ENCODE data around the gene SHE. TPM values are rescaled to one million over a fixed set of nuclear protein-coding genes. Genes with fewer than 3 reads are reported as not detected.

The SHE gene
- total RNA-seq, 3 donors from 2014 or later: 6.3 to 21.3 (median 21.3) TPM

DNA sequence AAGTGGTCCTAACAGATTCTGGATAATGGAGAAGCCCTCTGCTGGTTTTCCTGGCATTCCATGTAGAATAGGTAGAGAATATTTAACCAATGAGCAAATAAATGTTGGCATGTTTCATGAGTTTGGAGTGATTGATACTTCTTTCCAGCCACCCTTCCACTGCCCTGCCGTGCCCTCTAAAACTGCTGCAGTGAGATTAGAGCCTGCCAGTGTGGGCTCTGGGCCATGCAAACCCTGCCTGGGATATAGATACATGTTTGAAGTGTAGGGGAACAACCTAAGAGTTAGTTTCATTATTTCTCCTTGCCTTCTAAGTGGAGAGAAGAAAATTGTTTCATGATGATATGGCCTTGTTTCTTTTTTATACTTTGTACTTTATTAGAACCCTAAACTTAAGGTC lies 45.8 kb upstream of the SHE start:
- Histone ChIP-seq H3K36me3 (peaks cover 24% of the 10 kb centered on the region), H3K9me3 (no peaks in the 10 kb centered on the region), H3K27ac (peak overlapping the region; percentile 20 to 48), H3K4me1 (peaks cover 0 to 6% of the 10 kb centered on the region in 2 donors), H3K27me3 (no peaks in the 10 kb centered on the region), H3K4me3 (no peak overlapping the region)
- DNase-seq (ENCODE audit: low spot score in 2 of 2): no peak
- intact Hi-C loops (cut with DNase I; ENCODE audit: low total_unique reads): loop anchor here (5.0 kb wide), 1 partner anchor 821 kb away; the partner anchor contains the start of gene INTS3
- TF ChIP-seq POLR2A (IDR thresholded peaks at IDR 0.05): no peak
- TF ChIP-seq, protein P1, sequence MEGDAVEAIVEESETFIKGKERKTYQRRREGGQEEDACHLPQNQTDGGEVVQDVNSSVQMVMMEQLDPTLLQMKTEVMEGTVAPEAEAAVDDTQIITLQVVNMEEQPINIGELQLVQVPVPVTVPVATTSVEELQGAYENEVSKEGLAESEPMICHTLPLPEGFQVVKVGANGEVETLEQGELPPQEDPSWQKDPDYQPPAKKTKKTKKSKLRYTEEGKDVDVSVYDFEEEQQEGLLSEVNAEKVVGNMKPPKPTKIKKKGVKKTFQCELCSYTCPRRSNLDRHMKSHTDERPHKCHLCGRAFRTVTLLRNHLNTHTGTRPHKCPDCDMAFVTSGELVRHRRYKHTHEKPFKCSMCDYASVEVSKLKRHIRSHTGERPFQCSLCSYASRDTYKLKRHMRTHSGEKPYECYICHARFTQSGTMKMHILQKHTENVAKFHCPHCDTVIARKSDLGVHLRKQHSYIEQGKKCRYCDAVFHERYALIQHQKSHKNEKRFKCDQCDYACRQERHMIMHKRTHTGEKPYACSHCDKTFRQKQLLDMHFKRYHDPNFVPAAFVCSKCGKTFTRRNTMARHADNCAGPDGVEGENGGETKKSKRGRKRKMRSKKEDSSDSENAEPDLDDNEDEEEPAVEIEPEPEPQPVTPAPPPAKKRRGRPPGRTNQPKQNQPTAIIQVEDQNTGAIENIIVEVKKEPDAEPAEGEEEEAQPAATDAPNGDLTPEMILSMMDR (IDR thresholded peaks at IDR 0.05): no peak
- TF ChIP-seq POLR2AphosphoS5 (IDR thresholded peaks at IDR 0.05): no peak

- no peaks in the 10 kb centered on the region for H3K9me3 ChIP-seq
- peak overlapping the region; percentile 20 to 48 for H3K27ac ChIP-seq
- peaks cover 16% of the 10 kb centered on the region for H3K36me3 ChIP-seq
- H3K4me1 ChIP-seq: peaks cover 0 to 6% of the 10 kb centered on the region in 2 donors
- intact Hi-C loops (cut with DNase I; ENCODE audit: low total_unique reads): loop anchor here (5.0 kb wide), 1 partner anchor 820 kb away; the partner anchor contains the start of gene INTS3
- H3K27me3 ChIP-seq: no peaks in the 10 kb centered on the region
- no peak for TF ChIP-seq POLR2A (IDR thresholded peaks at IDR 0.05)
- TF ChIP-seq POLR2AphosphoS5 (IDR thresholded peaks at IDR 0.05): no peak
- TF ChIP-seq, protein P1 (IDR thresholded peaks at IDR 0.05): no peak
- no peak for DNase-seq (ENCODE audit: low spot score in 2 of 2)
- no peak overlapping the region for H3K4me3 ChIP-seq
Measured at GRCh38 chr1:154547105-154547732, 45.0 kb upstream of the SHE start.

- no peaks in the 10 kb centered on the region for H3K27me3 ChIP-seq
- intact Hi-C loops (cut with DNase I; ENCODE audit: low total_unique reads): loop anchor here (5.0 kb wide), 1 partner anchor 819 kb away; the partner anchor contains the start of gene INTS3
- H3K9me3 ChIP-seq: no peaks in the 10 kb centered on the region
- H3K27ac ChIP-seq: peak overlapping the region; percentile 20 to 30
- TF ChIP-seq POLR2AphosphoS5 (IDR thresholded peaks at IDR 0.05) (no peak), POLR2A (IDR thresholded peaks at IDR 0.05) (no peak)
- TF ChIP-seq, protein P1 (IDR thresholded peaks at IDR 0.05): peak in 2 of 3 donors; percentile 38 to 49
- peaks cover 9% of the 10 kb centered on the region for H3K36me3 ChIP-seq
- no peak for DNase-seq (ENCODE audit: low spot score in 2 of 2)
- peaks cover 0 to 6% of the 10 kb centered on the region in 2 donors for H3K4me1 ChIP-seq
- no peak overlapping the region for H3K4me3 ChIP-seq
Measured at GRCh38 chr1:154546264-154547063, 44.3 kb upstream of the SHE start.

GRCh38 chr1:154541231-154541630 lies 39.0 kb upstream of the SHE start:
- TF ChIP-seq POLR2AphosphoS5 (IDR thresholded peaks at IDR 0.05) (no peak), POLR2A (IDR thresholded peaks at IDR 0.05) (no peak)
- TF ChIP-seq, protein P1 (IDR thresholded peaks at IDR 0.05): no peak
- intact Hi-C loops (cut with DNase I; ENCODE audit: low total_unique reads): no loop called here
- no peak for DNase-seq (ENCODE audit: low spot score in 2 of 2)
- no peaks in the 10 kb centered on the region for H3K4me1 ChIP-seq
- H3K27ac ChIP-seq: no peak overlapping the region
- H3K4me3 ChIP-seq: no peak overlapping the region
- no peaks in the 10 kb centered on the region for H3K36me3 ChIP-seq
- H3K9me3 ChIP-seq: no peaks in the 10 kb centered on the region
- no peaks in the 10 kb centered on the region for H3K27me3 ChIP-seq
